Pericardium fibroblast (primary cell): ENCODE data around the gene MPND. TPM values are rescaled to one million over a fixed set of nuclear protein-coding genes. Genes with fewer than 3 reads are reported as not detected.

Experiments
- total RNA-seq: library from RNA; depleted of rRNA; stranded (reverse); fragments of >200 nt; gene quantifications from 2 replicates; pipeline ENCODE4 v1.2.3, GENCODE V29; 2015

MPND gene, protein sequence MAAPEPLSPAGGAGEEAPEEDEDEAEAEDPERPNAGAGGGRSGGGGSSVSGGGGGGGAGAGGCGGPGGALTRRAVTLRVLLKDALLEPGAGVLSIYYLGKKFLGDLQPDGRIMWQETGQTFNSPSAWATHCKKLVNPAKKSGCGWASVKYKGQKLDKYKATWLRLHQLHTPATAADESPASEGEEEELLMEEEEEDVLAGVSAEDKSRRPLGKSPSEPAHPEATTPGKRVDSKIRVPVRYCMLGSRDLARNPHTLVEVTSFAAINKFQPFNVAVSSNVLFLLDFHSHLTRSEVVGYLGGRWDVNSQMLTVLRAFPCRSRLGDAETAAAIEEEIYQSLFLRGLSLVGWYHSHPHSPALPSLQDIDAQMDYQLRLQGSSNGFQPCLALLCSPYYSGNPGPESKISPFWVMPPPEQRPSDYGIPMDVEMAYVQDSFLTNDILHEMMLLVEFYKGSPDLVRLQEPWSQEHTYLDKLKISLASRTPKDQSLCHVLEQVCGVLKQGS
- 3.1 and 5.6 TPM in 2 replicates for total RNA-seq

DNA sequence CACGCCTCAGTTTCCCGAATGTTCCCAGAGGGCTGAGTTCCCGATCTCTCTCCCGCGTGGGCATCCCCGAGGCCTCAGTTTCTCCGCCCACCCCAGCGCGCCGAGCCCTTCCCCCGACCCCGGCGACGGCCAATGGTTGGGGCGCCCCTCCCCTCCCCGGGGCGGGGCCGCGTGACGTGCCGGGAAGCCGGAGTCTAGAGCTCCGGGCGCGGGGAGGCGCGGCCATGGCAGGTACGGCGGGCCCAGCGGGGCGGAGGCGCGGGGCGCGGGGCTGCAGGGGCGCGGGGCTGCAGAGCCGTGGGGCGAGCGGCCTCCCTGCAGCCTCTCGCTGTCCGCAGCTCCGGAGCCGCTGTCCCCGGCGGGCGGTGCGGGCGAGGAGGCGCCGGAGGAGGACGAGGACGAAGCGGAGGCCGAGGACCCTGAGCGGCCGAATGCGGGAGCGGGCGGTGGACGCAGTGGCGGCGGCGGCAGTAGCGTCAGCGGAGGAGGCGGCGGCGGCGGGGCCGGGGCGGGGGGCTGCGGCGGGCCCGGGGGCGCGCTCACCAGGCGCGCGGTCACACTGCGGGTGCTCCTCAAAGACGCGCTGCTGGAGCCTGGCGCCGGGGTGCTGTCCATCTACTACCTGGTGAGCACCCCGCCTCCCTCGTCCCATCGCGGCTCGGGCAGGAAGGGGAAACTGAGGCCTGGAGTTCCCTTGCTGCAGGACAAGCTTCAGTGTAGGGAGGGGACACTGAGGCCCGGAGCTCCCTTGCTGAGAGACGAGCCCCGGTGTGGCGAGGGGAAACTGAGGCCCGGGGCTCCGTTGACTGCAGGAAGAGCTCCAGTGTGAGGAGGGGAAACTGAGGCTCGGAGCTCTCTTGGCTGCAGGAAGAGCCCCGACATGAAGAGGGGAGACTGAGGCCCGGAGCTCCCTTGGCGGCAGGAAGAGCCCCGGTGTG is at the start of gene MPND:
Gene MPND (plus strand): TSS at position 193 of the 938 bp plus-strand sequence. CDS start 32 bp downstream, at position 225.

DNA sequence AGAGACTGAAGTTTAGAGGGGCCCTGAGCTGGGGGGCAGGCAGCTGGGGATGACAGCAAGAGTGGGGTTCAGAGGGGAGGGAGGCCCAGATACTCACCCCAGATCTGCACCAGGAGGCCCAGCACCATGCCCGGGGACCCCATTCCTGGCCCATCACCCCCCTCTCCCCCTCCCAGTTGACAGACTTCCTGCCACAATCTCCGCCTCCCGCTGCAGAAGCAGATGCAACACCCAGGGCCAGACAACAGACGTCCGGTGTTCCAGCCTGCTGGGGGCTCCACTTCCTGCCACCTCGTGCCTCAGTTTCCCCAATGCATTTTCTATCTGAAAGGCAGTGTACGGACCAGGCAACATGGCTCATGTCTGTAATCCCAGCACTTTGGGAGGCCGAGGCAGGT is 41.1 kb upstream of the MPND start, which contains the start of gene TMIGD2:
Gene TMIGD2 (minus strand): TSS at position 147 of the 398 bp plus-strand sequence. CDS start 4 bp downstream, at position 143.

DNA sequence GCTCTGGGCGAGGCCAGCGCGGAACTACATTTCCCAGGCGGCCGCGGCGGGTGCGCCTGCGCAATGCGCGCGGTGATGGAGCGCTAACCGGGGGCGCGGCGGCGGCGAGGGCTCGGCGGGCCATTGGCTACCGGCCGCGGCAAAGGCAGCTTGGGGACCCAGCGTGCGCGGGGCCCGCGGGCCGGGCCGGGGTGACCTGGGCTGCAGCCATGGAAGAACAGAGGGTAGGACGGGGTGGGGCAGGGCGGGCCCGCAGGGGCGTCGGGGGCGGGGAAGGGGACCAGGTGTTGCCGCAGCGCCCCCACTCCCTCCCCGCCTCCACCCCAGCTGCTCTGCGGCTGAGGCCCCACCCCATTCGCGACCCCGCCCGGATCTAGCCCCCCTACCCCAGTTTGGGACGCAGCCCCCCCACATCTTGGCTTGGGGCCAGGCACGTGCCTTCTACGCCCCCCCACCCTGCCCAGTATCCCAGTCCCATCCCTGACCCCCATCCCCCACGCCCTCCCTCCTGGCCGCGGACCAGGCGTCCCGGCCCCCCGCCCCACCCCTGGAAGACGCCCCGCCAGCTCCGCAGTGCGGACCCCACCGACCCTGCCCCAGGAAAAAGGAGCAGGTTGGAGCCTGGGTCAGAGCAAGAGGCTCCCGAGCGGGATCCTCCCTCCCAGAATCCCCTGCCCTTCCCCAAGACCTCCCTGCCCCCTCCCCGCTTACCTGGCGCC is 38.7 kb upstream of the MPND start, which contains the start of gene FSD1:
Gene FSD1 (plus strand): TSS at position 61 of the 719 bp plus-strand sequence. CDS start 149 bp downstream, at position 210.

DNA sequence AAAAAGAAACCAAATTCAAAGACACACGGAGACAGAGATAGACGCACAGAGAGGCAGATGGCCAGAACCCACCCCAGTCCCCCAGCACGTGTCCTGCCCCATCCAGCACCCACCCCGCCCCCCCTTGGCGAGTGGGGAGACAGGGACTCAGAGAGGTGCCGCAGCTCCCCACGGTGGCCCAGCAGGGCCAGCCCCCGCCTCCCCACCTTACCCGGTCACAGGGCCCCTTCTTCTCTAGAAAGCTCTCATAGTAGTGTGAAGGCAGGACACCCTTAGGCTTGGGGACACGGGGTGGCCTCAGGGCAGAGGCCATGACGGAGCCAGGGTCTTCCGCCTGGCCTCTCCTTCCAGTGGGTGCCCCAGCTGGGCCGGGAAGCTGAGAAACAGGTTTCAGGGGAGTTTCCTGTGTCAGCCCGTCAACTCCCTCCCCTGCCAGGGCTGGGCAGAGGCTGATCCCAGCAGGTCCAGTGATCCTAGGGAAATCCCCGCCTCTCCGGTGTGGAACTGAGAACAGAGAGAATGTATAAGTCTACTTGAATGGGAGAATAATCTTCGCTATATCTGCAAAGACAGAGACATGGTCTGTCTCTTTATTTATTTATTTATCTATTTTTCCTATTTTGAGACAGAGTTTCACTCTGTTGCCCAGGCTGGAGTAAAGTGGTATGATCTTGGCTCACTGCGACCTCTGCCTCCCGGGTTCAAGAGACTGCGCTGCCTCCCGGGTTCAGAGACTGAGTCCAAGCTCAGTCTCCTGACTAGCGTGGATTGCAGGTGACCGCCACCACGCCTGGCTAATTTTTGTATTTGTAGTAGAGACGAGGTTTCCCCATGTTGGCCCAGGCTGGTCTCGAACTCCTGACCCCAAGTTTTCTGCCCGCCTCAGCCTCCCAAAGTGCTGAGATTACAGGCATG is 4.7 kb upstream of the MPND start, which contains the start of gene STAP2:
Gene STAP2 (minus strand): TSS at position 387 of the 915 bp plus-strand sequence. CDS start 74 bp downstream, at position 313.

DNA sequence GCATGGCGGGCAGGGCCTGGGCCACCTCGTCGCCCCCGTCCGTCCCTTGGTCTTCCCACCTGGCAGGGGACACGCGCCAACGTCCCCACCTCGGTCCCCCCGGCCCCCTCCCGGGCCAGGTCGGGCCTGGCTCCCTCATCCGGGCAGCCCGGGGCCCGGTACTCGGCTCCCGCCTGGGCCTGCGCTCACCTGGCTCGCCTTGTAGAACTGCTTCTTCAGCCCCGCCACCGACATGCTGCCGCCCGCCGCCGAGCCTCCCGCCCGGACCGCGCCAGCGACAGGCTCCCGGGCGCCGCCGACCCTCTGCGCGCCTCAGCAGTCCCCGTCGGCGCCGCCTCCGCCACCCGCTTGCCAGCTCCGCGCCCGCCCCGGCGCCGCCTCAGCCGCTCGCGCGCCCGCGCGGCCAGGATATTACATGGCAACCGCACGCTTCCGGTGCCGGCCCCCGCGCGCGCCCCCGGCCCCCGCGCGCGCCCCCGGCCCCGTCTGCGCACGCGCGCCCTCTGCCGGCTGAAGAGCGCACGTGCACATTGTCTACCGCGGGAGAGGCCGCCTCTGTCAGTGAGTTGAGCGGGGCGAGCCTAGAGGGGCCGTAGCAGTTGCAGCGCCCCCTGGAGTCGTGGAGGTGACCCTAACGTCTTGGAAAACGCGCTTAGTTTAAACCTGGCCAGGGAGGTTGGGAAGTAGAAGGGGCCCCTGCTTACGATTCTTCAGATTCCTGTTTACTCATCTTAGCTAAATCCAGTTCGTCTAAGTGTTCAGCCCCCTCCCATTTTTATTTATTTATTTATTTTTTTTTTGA is 57.0 kb downstream of the MPND start, which contains the start of gene SH3GL1:
Gene SH3GL1 (minus strand): TSS at position 413 of the 802 bp plus-strand sequence. CDS start 179 bp downstream, at position 234.

DNA sequence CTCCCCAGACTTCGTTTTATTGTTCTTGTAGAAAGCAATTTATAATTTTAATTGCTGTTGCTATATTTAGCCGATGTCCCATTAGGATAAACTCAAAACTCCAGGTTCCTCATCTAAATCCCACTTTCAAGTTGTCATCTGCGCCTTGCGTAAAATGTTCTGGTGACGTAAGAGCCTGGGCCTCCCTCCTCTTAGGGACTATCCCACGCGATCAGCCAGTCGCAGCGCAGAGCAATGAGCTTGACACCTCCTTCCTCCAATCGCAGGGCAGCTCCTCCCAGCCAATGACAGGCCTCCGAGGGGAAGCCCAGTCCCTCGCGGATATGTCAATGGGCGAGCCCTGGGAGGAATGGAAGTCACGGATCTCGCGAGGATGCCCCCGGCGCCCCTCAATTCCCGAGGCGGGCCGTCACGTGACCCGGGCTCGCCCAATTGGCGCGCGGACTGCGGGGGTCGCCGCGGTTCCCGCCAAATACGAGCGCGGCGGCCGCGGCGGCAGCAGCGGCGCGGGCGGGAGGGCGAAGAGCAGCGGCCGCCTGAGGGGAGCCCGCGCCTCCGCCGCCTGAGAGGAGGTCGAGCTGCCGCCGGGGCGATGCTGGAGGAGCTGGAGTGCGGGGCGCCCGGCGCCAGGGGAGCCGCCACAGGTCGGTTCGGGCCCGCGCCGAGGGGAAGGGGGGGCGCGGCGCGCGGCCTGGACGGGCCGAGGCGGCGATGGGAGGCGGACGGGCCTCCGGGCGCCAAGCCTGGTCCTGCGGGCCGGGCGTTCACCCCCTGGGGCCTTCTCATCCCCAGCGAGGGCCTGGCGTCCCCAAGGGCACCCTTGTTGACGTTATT is 59.0 kb downstream of the MPND start, which contains the start of gene CHAF1A:
Gene CHAF1A (plus strand): TSS at position 470 of the 834 bp plus-strand sequence. CDS start 123 bp downstream, at position 593.

Other genes with a start within 250 kb of the MPND start
- 164 and 232 TPM in 2 replicates for gene MAP2K2, start 219.4 kb upstream of the MPND start, total RNA-seq
- gene CREB3L3, start 189.9 kb upstream of the MPND start, total RNA-seq = not detected in 2 replicates
- gene SIRT6, start 161.0 kb upstream of the MPND start, total RNA-seq = 16.7 and 23.5 TPM in 2 replicates
- under 0.01 and 1.3 TPM in 2 replicates for gene ANKRD24, start 160.9 kb upstream of the MPND start, total RNA-seq
- gene EBI3, start 114.0 kb upstream of the MPND start, total RNA-seq = 0.47 and 1.7 TPM in 2 replicates
- gene YJU2, start 96.5 kb upstream of the MPND start, total RNA-seq = 14.0 and 16.1 TPM in 2 replicates
- gene SHD, start 64.3 kb upstream of the MPND start, total RNA-seq = 0.68 TPM in 1 of 2 replicates, not detected in the other
- 0.09 and 0.23 TPM in 2 replicates for gene TMIGD2, start 41.2 kb upstream of the MPND start, total RNA-seq
- 6.3 and 7.1 TPM in 2 replicates for gene FSD1, start 39.0 kb upstream of the MPND start, total RNA-seq
- 2.7 and 6.1 TPM in 2 replicates for gene STAP2, start 4.7 kb upstream of the MPND start, total RNA-seq
- 91.9 and 118 TPM in 2 replicates for gene SH3GL1, start 57.0 kb downstream of the MPND start, total RNA-seq
- 2.1 and 21.8 TPM in 2 replicates for gene CHAF1A, start 59.1 kb downstream of the MPND start, total RNA-seq
- 86.0 and 145 TPM in 2 replicates for gene UBXN6, start 114.2 kb downstream of the MPND start, total RNA-seq
- 58.8 and 71.7 TPM in 2 replicates for gene HDGFL2, start 128.7 kb downstream of the MPND start, total RNA-seq
- gene PLIN4, start 174.9 kb downstream of the MPND start, total RNA-seq = 0.47 and 3.7 TPM in 2 replicates
- 1.1 TPM in 1 of 2 replicates, not detected in the other for gene PLIN5, start 191.7 kb downstream of the MPND start, total RNA-seq
- 0.23 and 2.4 TPM in 2 replicates for gene LRG1, start 196.5 kb downstream of the MPND start, total RNA-seq
- 4.9 and 7.1 TPM in 2 replicates for gene SEMA6B, start 216.1 kb downstream of the MPND start, total RNA-seq